Epithelial cell of prostate (primary cell): Measurements from ENCODE around the gene LLGL2.
"Not testable (repeated sequence)": the region's sequence is repeated elsewhere in the genome, so short reads cannot be mapped to it uniquely, and the experiment has no call there.

Experiments
- DNase-seq: peaks from one replicate; pipeline ENCODE4 v3.0.0-alpha.2; 2011; ENCODE audit warnings: low read depth, low spot score
- H3K27ac ChIP-seq: fragments of 450-650 bp; 2 replicates; pipeline ENCODE4 v1.5.1; 2017; ENCODE audit warnings: mild to moderate bottlenecking

LLGL2 gene

GRCh38 chr17:75565066-75565465 lies 39.6 kb downstream of the LLGL2 start:
- no peak overlapping the region for H3K27ac ChIP-seq
- peak; percentile 49 for DNase-seq

GRCh38 chr17:75565618-75566017 lies 40.1 kb downstream of the LLGL2 start:
- H3K27ac ChIP-seq: no peak overlapping the region
- no peak for DNase-seq

DNA sequence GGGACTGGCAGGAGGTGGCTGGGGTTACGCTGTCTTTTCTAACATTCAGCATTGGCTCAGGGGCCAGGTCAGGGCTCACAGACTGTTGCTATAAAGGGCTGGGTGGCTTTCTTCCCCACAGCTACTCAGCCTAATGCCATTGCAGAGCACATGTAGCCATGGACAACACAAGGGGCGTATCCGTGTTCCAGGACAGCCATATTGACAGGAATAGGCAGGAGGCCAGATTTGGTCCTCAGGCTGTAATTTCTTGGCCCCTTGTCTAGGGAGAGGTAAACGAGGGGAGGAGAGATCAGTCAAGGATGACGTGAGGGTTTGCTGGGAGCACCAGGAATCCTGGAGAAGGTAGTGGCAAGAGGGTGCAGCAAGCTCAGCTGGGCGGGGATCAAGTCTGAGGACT lies 40.9 kb downstream of the LLGL2 start:
- DNase-seq: no peak
- no peak overlapping the region for H3K27ac ChIP-seq

DNA sequence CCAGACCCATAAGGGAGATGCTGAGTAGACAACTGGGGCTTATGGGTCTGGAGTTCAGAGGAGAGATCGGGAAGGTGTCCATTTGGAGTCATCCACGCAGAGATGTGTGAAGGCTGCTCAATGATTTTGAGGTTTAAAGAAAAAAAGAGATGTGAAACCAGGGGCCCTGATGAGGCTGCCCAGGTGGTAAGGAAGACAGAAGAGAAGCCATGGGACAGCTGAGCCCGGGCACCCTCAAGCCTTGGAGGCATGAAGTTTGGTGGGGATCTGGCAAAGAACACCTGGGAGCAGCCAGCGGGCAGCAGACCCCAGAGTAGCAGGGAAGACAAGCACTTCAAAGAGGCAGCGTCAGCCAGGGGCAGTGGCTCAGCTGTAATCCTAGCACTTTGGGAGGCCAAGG lies 41.3 kb downstream of the LLGL2 start:
- H3K27ac ChIP-seq: no peak overlapping the region
- no peak for DNase-seq

GRCh38 chr17:75568412-75569255 lies 43.1 kb downstream of the LLGL2 start:
- no peak overlapping the region for H3K27ac ChIP-seq
- DNase-seq: no peak

GRCh38 chr17:75570034-75570676 lies 44.7 kb downstream of the LLGL2 start:
- H3K27ac ChIP-seq: no peak overlapping the region
- DNase-seq: no peak

DNA sequence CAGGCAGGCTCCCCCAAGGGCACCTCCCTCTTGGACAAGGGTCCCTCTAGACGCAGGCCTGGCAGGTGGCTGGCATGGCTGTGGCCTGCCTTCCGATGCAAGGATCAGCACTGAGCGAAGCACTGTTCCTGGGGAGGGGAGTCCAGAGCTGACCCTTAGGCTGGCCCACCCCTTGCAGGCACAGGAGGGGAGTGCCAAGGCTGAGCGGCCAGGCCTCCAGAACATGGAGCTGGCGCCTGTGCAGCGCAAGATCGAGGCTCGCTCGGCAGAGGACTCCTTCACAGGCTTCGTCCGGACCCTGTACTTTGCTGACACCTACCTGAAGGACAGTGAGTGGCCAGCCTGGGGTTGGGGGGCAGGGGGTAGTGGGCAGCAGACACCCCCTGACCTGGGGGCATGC lies 45.3 kb downstream of the LLGL2 start:
- no peak overlapping the region for H3K27ac ChIP-seq
- no peak for DNase-seq

DNA sequence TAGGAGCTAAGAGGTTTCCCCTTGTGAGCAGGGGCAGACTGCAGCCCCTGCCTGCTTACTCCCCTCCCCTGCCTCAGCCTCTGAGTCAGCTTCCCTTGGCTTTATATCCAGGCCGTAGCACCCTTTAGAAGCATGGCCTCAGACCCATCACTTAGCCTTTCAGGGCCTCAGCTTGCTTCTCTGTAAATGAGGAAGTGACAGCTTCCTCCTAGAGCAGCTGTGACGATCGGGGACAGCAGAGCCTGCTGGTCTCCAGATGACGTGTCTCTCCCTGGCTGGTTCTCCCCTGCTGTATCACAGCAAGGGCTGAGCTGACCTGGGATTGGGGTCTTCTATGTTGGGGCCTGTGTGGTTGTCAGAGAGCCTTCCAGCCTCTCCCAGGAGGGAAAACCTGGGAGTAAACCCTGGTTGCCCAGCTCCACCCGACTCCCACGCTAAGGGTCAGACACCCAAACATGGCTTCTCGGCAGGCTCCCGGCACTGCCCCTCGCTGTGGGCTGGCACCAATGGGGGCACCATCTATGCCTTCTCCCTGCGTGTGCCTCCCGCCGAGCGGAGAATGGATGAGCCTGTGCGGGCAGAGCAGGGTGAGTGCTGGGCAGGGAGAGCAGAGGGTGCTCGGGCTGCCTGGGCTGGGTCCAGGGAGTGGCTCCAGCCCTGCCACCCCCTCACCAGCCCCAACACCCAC lies 45.8 kb downstream of the LLGL2 start:
- DNase-seq: no peak

GRCh38 chr17:75571885-75572215 lies 46.4 kb downstream of the LLGL2 start:
- DNase-seq: no peak
- no peak overlapping the region for H3K27ac ChIP-seq

More for the DNA sequence above, 45.8 kb downstream of the LLGL2 start:
- no peak overlapping the region for H3K27ac ChIP-seq

GRCh38 chr17:75572713-75573539 lies 47.4 kb downstream of the LLGL2 start:
- no peak overlapping the region for H3K27ac ChIP-seq
- DNase-seq: no peak

- H3K27ac ChIP-seq: no peak overlapping the region
- DNase-seq: no peak
These were observed 48.1 kb downstream of the LLGL2 start for GRCh38 chr17:75573540-75573957.

DNA sequence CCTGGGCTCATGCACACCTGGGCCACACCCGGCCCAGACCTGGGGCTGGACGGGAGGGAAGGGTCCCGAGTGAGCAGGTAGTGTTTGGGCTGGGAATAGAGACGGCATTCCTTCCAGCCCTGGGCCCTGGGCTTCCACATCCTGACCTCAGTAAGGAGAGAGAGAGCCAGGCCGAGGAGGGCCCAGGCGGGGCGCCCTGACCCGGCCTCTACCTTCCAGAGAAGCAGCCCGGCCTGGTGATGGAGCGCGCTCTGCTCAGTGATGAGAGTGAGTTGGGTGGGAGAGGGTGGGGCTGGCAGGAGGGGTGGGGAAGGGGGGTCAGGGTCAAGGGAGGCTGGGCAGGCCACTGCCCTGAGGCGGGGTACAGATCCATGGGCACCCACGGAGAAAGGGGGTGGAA lies 48.5 kb downstream of the LLGL2 start:
- H3K27ac ChIP-seq: no peak overlapping the region
- DNase-seq: no peak

DNA sequence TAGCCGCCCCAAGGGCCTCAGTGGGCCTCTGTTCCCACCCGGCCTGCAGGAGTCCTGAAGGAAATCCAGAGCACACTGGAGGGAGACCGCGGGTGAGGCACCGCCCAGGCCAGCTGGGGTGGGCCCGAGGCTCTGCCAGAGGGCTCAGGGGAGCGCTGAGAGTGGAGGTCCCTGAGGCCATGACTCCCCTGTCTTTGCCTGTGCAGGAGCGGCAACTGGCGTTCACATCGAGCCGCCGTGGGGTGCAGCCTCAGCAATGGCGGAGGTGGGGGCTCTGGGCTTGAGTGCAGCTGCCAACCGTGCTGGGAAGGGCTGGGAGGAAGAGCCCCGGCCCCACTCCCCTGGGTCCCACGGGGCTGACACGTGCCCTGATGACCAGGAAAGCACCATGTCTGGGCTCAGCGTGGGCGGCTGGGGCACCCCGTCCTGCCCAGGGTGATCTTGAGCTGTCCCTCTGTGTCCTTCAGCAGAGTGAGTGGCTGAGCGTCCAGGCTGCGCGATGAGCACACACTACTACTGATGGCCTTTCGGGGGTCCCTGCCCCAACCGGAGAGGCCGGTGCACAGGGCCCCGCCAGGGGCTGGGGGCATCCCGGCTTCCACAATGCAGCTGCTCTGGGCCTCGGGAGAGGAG lies 49.0 kb downstream of the LLGL2 start:
- DNase-seq: no peak
- H3K27ac ChIP-seq: no peak overlapping the region

DNA sequence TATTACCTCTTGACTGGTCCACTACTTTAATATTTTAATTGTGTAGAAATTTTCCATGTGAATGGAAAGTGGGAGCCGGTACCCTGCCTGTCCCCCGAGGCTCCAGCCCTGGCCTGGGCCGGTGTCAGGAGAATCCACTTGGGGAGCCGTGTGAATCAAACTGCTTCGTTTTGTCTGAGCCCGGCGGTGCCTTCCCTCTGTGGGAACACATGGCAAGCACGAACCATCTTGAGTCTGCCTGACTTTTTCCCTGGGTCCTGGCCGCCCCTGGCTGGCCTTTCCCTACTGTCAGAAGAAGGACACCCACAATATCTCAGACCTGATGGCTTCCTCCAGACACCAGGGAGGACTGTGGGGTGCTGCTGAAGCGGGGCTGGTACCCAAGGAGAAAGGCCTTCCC lies 49.7 kb downstream of the LLGL2 start:
- no peak overlapping the region for H3K27ac ChIP-seq
- no peak for DNase-seq

DNA sequence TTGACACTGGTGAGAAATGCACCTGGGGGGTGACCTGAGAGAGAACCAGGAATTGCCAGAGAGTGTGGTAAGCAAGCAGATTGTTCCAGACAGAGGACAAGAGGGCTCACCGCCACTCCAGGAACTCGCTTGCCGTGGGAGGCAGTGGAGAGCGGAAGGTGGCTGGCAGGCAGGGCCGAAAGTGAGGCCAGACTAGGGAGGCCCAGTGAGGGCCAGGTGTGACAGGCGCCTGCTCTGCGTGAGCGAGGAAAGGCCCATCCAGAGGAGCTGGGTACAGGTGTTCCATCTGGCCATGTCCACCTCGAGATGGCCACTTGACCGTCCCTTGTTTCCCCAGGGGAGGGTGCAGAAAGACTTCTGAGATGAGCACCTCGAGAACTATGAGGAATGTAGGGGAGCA lies 50.2 kb downstream of the LLGL2 start:
- no peak for DNase-seq
- H3K27ac ChIP-seq: no peak overlapping the region

GRCh38 chr17:75576661-75577060 lies 51.2 kb downstream of the LLGL2 start:
- no peak for DNase-seq
- H3K27ac ChIP-seq: no peak overlapping the region

DNA sequence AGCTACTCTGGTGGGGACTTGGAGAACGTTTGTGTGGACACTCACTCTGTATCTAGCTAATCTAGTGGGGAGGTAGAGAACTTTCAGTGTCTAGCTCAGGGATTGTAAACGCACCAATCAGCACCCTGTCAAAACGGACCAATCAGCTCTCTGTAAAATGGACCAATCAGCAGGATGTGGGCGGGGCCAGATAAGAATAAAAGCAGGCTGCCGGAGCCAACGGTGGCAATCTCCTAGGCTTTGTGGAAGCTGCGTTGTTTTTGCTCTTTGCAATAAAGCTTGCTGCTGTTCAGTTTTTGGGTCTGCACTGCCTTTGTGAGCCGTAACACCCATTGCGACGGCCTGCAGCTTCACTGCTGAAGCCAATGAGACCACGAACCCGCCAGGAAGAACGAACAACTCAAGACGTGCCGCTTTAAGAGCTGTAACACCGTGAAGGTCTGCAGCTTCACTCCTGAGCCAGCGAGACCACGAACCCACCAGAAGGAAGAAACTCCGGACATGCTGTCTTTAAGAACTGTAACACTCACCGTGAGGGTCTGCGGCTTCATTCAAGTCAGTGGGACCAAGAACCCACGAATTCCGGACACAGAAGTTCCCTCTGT lies 55.7 kb downstream of the LLGL2 start:
- not testable (repeated sequence) for DNase-seq, H3K27ac ChIP-seq

DNA sequence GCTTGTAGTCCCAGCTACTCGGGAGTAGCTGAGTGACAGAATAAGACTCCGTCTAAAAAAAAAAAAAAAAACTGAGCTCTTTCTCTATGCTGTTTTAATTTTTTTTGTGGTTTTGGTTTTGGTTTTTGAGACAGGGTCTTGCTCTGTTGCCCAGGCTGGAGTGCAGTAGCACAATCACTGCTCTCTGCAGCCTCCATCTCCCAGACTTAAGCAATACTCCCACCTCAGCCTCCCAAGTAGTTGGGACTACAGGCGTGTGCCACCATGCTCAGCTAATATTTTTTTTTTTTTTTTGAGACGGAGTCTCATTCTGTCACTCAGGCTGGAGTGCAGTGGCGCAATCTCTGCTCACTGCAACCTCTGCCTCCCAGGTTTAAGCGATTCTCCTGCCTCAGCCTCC lies 57.7 kb downstream of the LLGL2 start:
- not testable (repeated sequence) for DNase-seq

GRCh38 chr17:75584849-75585175 lies 59.3 kb downstream of the LLGL2 start:
- H3K27ac ChIP-seq: no peak overlapping the region
- no peak for DNase-seq

More for the DNA sequence above, 57.7 kb downstream of the LLGL2 start:
- not testable (repeated sequence) for H3K27ac ChIP-seq
